Fibroblast of mammary gland (primary cell): ENCODE measurements around the gene MAB21L2.

Source experiments
- DNase-seq: peaks from one replicate; pipeline ENCODE4 v3.0.0-alpha.2; 2010; ENCODE audit warnings: low read depth
- H3K4me3 ChIP-seq: 2 replicates; pipeline ENCODE4 v1.5.1; 2011; ENCODE audit warnings: low read depth, mild to moderate bottlenecking, low read length, moderate library complexity; ENCODE audit not compliant: control insufficient read depth
- TF ChIP-seq, protein P1 (sequence below): conservative IDR thresholded peaks from 2 replicates; pipeline ENCODE4 v1.5.1; 2011; ENCODE audit warnings: low read depth, low read length, inconsistent platforms; ENCODE audit not compliant: control insufficient read depth, insufficient read depth

The MAB21L2 gene

DNA sequence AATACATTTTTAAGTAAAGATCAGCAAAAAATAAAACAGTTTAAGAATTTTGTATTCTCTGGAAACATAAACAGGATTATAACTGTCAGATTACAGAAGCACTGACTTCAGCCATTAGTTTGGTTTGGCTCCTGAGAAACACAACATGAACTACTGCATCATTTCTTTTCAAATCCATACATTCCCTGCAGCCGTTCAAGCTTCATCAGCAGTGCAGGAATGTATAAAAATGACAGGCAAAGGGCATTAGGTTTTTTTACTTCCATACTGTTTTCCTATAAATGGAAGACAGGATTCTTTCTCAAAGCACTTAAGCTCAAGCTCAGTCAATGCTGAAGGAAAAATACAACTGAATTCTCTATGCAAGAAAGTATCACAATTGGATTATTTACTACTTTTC, 4.2 kb upstream of the MAB21L2 start:
- H3K4me3 ChIP-seq: no peak overlapping the region
- no peak for DNase-seq
- TF ChIP-seq, protein P1, sequence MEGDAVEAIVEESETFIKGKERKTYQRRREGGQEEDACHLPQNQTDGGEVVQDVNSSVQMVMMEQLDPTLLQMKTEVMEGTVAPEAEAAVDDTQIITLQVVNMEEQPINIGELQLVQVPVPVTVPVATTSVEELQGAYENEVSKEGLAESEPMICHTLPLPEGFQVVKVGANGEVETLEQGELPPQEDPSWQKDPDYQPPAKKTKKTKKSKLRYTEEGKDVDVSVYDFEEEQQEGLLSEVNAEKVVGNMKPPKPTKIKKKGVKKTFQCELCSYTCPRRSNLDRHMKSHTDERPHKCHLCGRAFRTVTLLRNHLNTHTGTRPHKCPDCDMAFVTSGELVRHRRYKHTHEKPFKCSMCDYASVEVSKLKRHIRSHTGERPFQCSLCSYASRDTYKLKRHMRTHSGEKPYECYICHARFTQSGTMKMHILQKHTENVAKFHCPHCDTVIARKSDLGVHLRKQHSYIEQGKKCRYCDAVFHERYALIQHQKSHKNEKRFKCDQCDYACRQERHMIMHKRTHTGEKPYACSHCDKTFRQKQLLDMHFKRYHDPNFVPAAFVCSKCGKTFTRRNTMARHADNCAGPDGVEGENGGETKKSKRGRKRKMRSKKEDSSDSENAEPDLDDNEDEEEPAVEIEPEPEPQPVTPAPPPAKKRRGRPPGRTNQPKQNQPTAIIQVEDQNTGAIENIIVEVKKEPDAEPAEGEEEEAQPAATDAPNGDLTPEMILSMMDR: no peak

DNA sequence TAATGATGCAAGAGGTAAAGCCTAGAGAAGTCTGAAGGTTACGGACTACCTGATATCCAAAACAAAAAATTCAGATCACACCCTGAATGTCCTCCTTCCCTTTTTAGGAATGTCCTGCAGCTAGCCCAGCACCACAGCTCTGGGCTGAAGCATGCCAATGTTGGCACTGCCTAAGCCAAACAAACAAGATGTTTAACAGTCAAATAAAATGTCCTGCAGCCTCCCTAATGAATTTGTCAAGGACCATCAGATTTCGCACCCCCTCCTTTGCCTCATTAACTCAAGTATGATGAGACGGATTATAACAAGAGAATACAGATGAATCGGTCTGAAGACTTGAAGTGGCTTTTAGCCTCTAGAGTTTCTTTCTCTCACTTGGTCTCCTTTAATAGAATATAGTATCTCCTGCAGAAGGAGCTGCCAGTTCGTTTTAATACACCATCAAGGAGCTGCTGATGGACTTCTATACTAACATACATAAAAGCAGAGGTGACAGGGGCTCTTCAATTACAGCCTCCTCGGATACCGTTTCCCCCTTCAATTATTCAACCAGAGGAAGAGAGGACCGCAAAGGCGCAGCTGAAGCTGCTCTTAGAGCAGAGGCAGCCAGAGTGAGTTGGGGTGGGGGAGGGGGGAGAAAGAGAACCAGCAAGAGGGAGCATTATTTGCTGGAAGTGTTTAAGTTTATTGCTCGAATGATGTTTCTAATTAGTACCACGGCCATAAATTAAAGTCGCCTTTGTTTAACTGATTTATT, 3.0 kb upstream of the MAB21L2 start:
- TF ChIP-seq, protein P1: no peak
- no peak for DNase-seq
- H3K4me3 ChIP-seq: peak overlapping the region; percentile 34

DNA sequence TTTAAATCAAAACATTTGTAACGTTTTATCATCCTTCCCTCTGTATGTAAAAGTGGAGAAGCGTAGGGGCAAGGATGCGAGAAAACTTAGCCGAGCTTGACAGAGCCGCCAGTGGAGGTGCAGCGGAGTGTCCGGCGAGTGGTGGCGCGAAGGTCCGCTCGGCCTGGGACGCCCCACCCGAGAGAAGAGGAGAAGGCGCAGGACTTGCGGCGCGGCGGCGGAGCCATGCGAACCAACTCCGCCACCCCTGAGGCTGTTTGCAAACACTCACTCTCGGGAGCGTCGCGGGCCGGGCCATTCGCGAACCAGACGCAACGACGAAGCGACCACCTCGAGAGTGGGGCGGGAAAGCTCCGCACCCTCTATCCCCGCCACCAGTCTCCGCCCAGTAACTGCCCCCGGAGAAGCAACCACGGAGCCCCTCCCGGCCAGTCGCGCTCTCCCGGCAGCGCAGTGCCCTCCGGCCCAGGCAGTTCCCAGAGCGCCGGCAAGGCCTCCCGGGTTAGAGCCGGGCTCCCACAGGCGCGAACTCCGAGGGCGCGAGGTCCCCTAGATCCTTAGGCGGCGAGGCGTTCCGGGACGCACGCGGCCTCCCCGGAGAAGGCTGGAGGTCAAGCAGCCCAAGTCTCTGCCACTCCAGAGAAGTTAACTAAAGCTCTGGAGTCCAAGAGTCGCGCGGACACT, 2.3 kb upstream of the MAB21L2 start:
- no peak for DNase-seq
- TF ChIP-seq, protein P1: no peak
- H3K4me3 ChIP-seq: peak overlapping the region; percentile 34

DNA sequence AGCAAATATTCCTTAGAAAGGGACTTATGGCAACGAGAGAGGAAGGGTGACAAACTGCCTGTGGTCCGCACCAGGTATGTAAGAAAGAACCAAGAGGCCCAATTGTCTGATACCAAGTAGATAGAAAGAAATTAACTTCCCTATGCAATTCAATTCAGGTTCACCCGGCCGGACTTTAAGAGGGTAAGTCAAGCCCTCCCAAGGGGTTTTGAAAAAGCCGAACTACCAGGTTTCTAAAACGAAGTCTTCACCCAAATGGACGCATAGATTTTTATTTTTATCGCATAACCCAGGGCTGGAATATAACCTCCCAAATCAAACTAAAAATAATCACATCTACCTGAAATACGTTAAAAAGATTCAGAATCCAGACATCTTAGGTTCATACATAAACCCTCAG, 1.6 kb upstream of the MAB21L2 start:
- DNase-seq: no peak
- no peak overlapping the region for H3K4me3 ChIP-seq
- TF ChIP-seq, protein P1: no peak

DNA sequence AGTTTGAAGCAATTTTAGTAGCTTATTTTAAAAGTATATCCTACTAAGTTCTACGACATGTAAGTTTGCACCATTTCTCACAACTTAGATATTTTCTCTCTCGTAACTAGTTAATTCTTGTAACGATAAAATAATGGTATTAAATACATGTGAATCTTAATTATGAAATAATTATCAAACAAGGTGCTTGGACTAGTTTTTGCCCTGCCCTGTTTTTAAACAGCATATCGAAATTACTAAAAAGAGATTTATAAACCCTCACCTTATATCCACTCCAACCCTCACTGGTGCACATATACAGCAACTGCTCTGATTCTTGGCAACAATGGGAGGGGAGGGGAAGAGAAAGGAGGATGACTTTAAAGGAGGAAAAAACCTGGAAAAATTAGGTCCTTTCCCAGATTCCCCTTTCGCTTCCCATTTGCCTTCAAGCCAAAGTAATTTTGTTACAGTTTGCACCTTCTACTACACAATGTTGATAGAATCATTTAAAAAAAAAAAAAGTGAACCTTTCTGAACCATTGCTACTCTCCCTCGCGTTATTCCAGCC, 820 bp upstream of the MAB21L2 start:
- TF ChIP-seq, protein P1: no peak
- H3K4me3 ChIP-seq: no peak overlapping the region
- DNase-seq: no peak

DNA sequence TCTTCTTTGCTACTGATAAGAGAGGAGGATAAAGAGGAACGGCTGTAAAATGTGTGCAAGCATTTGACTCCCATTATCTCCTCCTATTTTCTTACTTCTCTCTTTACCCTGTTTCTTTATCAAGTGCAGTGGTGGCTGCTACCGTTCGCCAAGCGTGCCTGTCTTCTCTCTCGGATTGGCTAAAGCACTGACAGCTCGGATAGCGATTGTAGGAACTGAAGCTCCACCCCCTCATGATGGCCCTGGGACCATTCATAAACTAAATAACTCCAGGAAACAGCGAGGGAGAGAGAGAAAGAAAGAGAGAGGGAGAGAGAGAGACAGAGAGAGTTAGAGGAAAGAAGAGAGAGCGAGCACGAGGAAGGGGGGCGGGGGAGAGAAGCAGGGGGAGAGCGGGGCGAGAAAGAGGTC, 305 bp upstream of the MAB21L2 start:
- DNase-seq: no peak
- TF ChIP-seq, protein P1: no peak
- no peak overlapping the region for H3K4me3 ChIP-seq
